ENCODE measurements around the gene PPP1R36.

Gene PPP1R36

DNA sequence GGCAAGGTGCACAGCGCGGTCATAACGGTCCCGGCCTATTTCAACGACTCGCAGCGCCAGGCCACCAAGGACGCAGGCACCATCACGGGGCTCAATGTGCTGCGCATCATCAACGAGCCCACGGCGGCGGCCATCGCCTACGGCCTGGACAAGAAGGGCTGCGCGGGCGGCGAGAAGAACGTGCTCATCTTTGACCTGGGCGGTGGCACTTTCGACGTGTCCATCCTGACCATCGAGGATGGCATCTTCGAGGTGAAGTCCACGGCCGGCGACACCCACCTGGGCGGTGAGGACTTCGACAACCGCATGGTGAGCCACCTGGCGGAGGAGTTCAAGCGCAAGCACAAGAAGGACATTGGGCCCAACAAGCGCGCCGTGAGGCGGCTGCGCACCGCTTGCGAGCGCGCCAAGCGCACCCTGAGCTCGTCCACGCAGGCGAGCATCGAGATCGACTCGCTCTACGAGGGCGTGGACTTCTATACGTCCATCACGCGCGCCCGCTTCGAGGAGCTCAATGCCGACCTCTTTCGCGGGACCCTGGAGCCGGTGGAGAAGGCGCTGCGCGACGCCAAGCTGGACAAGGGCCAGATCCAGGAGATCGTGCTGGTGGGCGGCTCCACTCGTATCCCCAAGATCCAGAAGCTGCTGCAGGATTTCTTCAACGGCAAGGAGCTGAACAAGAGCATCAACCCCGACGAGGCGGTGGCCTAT lies 8.3 kb upstream of the PPP1R36 start:
- H3K4me3 ChIP-seq (ENCODE audit: low read depth, low read length), result peak overlapping the region; percentile 34
- in situ Hi-C loops (cut with HindIII; ENCODE audit: low sequenced_read_pairs), result no loop called here
- TF ChIP-seq, protein P1, sequence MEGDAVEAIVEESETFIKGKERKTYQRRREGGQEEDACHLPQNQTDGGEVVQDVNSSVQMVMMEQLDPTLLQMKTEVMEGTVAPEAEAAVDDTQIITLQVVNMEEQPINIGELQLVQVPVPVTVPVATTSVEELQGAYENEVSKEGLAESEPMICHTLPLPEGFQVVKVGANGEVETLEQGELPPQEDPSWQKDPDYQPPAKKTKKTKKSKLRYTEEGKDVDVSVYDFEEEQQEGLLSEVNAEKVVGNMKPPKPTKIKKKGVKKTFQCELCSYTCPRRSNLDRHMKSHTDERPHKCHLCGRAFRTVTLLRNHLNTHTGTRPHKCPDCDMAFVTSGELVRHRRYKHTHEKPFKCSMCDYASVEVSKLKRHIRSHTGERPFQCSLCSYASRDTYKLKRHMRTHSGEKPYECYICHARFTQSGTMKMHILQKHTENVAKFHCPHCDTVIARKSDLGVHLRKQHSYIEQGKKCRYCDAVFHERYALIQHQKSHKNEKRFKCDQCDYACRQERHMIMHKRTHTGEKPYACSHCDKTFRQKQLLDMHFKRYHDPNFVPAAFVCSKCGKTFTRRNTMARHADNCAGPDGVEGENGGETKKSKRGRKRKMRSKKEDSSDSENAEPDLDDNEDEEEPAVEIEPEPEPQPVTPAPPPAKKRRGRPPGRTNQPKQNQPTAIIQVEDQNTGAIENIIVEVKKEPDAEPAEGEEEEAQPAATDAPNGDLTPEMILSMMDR (IDR thresholded peaks at IDR 0.05; ENCODE audit: low read depth, low read length), result no peak
- no peak for DNase-seq (ENCODE audit: low read depth, low spot score)

DNA sequence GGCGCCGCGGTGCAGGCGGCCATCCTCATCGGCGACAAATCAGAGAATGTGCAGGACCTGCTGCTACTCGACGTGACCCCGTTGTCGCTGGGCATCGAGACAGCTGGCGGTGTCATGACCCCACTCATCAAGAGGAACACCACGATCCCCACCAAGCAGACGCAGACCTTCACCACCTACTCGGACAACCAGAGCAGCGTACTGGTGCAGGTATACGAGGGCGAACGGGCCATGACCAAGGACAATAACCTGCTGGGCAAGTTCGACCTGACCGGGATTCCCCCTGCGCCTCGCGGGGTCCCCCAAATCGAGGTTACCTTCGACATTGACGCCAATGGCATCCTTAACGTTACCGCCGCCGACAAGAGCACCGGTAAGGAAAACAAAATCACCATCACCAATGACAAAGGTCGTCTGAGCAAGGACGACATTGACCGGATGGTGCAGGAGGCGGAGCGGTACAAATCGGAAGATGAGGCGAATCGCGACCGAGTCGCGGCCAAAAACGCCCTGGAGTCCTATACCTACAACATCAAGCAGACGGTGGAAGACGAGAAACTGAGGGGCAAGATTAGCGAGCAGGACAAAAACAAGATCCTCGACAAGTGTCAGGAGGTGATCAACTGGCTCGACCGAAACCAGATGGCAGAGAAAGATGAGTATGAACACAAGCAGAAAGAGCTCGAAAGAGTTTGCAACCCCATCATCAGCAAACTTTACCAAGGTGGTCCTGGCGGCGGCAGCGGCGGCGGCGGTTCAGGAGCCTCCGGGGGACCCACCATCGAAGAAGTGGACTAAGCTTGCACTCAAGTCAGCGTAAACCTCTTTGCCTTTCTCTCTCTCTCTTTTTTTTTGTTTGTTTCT lies 7.6 kb upstream of the PPP1R36 start:
- DNase-seq (ENCODE audit: low read depth, low spot score), result no peak
- in situ Hi-C loops (cut with HindIII; ENCODE audit: low sequenced_read_pairs), result no loop called here
- TF ChIP-seq, protein P1 (IDR thresholded peaks at IDR 0.05; ENCODE audit: low read depth, low read length), result no peak
- peak overlapping the region; percentile 34 for H3K4me3 ChIP-seq (ENCODE audit: low read depth, low read length)

DNA sequence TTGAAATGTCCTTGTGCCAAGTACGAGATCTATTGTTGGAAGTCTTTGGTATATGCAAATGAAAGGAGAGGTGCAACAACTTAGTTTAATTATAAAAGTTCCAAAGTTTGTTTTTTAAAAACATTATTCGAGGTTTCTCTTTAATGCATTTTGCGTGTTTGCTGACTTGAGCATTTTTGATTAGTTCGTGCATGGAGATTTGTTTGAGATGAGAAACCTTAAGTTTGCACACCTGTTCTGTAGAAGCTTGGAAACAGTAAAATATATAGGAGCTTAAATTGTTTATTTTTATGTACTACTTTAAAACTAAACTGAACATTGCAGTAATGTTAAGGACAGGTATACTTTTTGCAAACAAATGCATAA lies 6.9 kb upstream of the PPP1R36 start:
- TF ChIP-seq, protein P1 (IDR thresholded peaks at IDR 0.05; ENCODE audit: low read depth, low read length), result no peak
- no peak for DNase-seq (ENCODE audit: low read depth, low spot score)
- peak overlapping the region; percentile 34 for H3K4me3 ChIP-seq (ENCODE audit: low read depth, low read length)
- in situ Hi-C loops (cut with HindIII; ENCODE audit: low sequenced_read_pairs), result no loop called here

DNA sequence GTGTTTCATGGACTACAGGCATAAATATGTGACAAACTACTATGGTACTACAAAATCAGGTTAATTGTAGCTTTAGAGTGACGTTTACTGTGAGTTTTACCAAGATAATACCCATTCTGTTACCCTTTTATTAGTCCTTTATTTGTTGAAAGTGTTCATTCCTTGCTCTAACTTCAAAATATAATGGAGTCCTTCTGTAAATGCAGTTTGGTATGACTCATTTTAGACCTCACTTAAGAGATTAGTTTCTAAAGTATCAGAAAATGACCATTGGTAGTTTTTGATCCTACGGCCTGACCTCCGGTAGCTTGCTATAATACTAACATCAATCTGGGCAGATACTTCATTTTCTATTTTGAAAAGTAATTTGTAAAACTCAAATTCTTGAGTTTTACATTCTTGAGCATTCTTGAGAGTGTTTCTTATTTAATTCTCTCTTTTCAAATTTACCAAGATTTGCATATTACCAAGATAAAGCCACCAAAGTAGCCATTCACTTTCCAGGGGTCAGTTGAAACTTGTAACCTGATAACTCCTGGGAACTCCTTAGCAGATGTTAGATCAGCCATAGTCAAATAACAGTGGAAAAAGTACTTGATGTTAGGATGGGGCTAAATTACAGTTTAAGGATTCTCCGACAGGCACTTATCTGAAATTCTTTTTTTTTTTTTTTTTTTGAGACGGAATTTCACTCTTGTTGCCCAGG lies 5.0 kb upstream of the PPP1R36 start:
- H3K4me3 ChIP-seq (ENCODE audit: low read depth, low read length), result no peak overlapping the region
- TF ChIP-seq, protein P1 (IDR thresholded peaks at IDR 0.05; ENCODE audit: low read depth, low read length), result no peak
- DNase-seq (ENCODE audit: low read depth, low spot score), result no peak
- in situ Hi-C loops (cut with HindIII; ENCODE audit: low sequenced_read_pairs), result no loop called here

DNA sequence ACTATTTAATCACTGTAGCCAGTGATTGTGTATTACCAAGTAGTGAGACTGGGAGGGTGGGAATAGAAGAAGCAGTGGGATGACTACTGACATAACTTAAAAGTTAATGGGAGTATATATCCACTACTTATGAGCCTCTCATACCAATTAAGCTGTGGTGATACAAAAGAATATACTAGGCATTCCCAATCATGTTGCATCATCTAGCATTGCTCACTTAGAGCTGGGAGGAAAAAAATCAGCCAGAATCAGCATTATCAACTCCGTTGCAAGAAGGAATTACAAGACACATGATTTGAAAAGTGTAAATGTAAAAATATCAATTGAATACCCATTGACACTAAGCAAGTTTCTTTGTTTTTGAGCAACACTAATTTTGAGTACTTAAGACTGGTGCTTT lies 745 bp upstream of the PPP1R36 start:
- no peak for DNase-seq (ENCODE audit: low read depth, low spot score)

More for the DNA sequence above, 745 bp upstream of the PPP1R36 start:
- TF ChIP-seq, protein P1 (IDR thresholded peaks at IDR 0.05; ENCODE audit: low read depth, low read length), result no peak
- in situ Hi-C loops (cut with HindIII; ENCODE audit: low sequenced_read_pairs), result no loop called here
- no peak overlapping the region for H3K4me3 ChIP-seq (ENCODE audit: low read depth, low read length)

Data from astrocyte of the spinal cord (primary cell).